ENCODE measurements around the gene OR2D3. TPM values are rescaled to one million over a fixed set of nuclear protein-coding genes. Genes with fewer than 3 reads are reported as not detected.
"Not testable (repeated sequence)": the region's sequence is repeated elsewhere in the genome, so short reads cannot be mapped to it uniquely, and the experiment has no call there.

OR2D3 gene
- polyA plus RNA-seq: not detected
- long read RNA-seq, donor 1: 0 reads
- long read RNA-seq, donor 2: 0 reads
- long read RNA-seq, donor 3: 0 reads
- long read RNA-seq, donor 4: 0 reads
- long read RNA-seq, donor 5: 0 reads
- long read RNA-seq, donor 6: 0 reads
- long read RNA-seq, donor 7: 0 reads
- long read RNA-seq, donor 8: 0 reads
- long read RNA-seq, donor 9: 0 reads
- long read RNA-seq, donor 10: 0 reads
- long read RNA-seq, donor 11: 0 reads

- peaks cover 4% of the 10 kb centered on the region for H3K9me3 ChIP-seq (ENCODE audit: control insufficient read depth, low read depth, low read length)
- H3K4me1 ChIP-seq (ENCODE audit: control insufficient read depth, insufficient read depth, low read length): no peaks in the 10 kb centered on the region
- no CpG with 5 or more reads among the region's 1 CpG for WGBS (ENCODE audit: insufficient coverage, low lambda C conversion rate)
- H3K27me3 ChIP-seq (ENCODE audit: control insufficient read depth, insufficient read depth, low read length): no peaks in the 10 kb centered on the region
- H3K4me3 ChIP-seq (ENCODE audit: low read length): no peak within 1 kb of the TSS
- H3K27ac ChIP-seq (ENCODE audit: low read length): no peak within 1 kb of the TSS
- no peaks in the 10 kb centered on the region for H3K36me3 ChIP-seq (ENCODE audit: control insufficient read depth, insufficient read depth, low read length)
- no peak for DNase-seq
Observed at GRCh38 chr11:6920702-6921101, at the start of gene OR2D3. Gene OR2D3 (plus strand): TSS chr11:6921002. CDS start chr11:6921002, 0 bp downstream.

GRCh38 chr11:6871278-6871677 lies 49.5 kb upstream of the OR2D3 start:
- Histone ChIP-seq H3K4me3 (ENCODE audit: low read length) (no peak overlapping the region), H3K36me3 (ENCODE audit: control insufficient read depth, insufficient read depth, low read length) (no peaks in the 10 kb centered on the region), H3K9me3 (ENCODE audit: control insufficient read depth, low read depth, low read length) (no peaks in the 10 kb centered on the region), H3K4me1 (ENCODE audit: control insufficient read depth, insufficient read depth, low read length) (no peaks in the 10 kb centered on the region), H3K27me3 (ENCODE audit: control insufficient read depth, insufficient read depth, low read length) (no peaks in the 10 kb centered on the region), H3K27ac (ENCODE audit: low read length) (no peak overlapping the region)
- WGBS (ENCODE audit: insufficient coverage, low lambda C conversion rate): 100% methylated on average over 1 of the region's 1 CpG
- DNase-seq: no peak

GRCh38 chr11:6875761-6876160 lies 45.0 kb upstream of the OR2D3 start:
- no peaks in the 10 kb centered on the region for H3K36me3 ChIP-seq (ENCODE audit: control insufficient read depth, insufficient read depth, low read length)
- no peak overlapping the region for H3K4me3 ChIP-seq (ENCODE audit: low read length)
- no peaks in the 10 kb centered on the region for H3K4me1 ChIP-seq (ENCODE audit: control insufficient read depth, insufficient read depth, low read length)
- no peak for DNase-seq
- no peak overlapping the region for H3K27ac ChIP-seq (ENCODE audit: low read length)
- WGBS (ENCODE audit: insufficient coverage, low lambda C conversion rate): no CpG with 5 or more reads among the region's 2 CpGs
- H3K9me3 ChIP-seq (ENCODE audit: control insufficient read depth, low read depth, low read length): no peaks in the 10 kb centered on the region
- H3K27me3 ChIP-seq (ENCODE audit: control insufficient read depth, insufficient read depth, low read length): no peaks in the 10 kb centered on the region

- Histone ChIP-seq H3K4me3 (ENCODE audit: low read length) (no peak within 1 kb of the TSS), H3K27ac (ENCODE audit: low read length) (no peak within 1 kb of the TSS), H3K4me1 (ENCODE audit: control insufficient read depth, insufficient read depth, low read length) (no peaks in the 10 kb centered on the region), H3K27me3 (ENCODE audit: control insufficient read depth, insufficient read depth, low read length) (no peaks in the 10 kb centered on the region), H3K9me3 (ENCODE audit: control insufficient read depth, low read depth, low read length) (no peaks in the 10 kb centered on the region), H3K36me3 (ENCODE audit: control insufficient read depth, insufficient read depth, low read length) (no peaks in the 10 kb centered on the region)
- no peak for DNase-seq
- WGBS (ENCODE audit: insufficient coverage, low lambda C conversion rate): no CpG with 5 or more reads among the region's 1 CpG
Observed at GRCh38 chr11:6876325-6876724, 44.5 kb upstream of the OR2D3 start, which contains the start of gene OR10A4. Gene OR10A4 (plus strand): TSS chr11:6876625. CDS start chr11:6876648, 23 bp downstream.

- DNase-seq: no peak
- no CpG with 5 or more reads among the region's 3 CpGs for WGBS (ENCODE audit: insufficient coverage, low lambda C conversion rate)
- no peaks in the 10 kb centered on the region for H3K4me1 ChIP-seq (ENCODE audit: control insufficient read depth, insufficient read depth, low read length)
- no peaks in the 10 kb centered on the region for H3K27me3 ChIP-seq (ENCODE audit: control insufficient read depth, insufficient read depth, low read length)
- no peaks in the 10 kb centered on the region for H3K9me3 ChIP-seq (ENCODE audit: control insufficient read depth, low read depth, low read length)
- H3K4me3 ChIP-seq (ENCODE audit: low read length): no peak overlapping the region
- H3K27ac ChIP-seq (ENCODE audit: low read length): no peak overlapping the region
- H3K36me3 ChIP-seq (ENCODE audit: control insufficient read depth, insufficient read depth, low read length): no peaks in the 10 kb centered on the region
Observed at GRCh38 chr11:6876914-6877313, 43.9 kb upstream of the OR2D3 start.

GRCh38 chr11:6882751-6883150 lies 38.1 kb upstream of the OR2D3 start:
- H3K27me3 ChIP-seq (ENCODE audit: control insufficient read depth, insufficient read depth, low read length): no peaks in the 10 kb centered on the region
- H3K36me3 ChIP-seq (ENCODE audit: control insufficient read depth, insufficient read depth, low read length): no peaks in the 10 kb centered on the region
- no peak overlapping the region for H3K27ac ChIP-seq (ENCODE audit: low read length)
- no peaks in the 10 kb centered on the region for H3K4me1 ChIP-seq (ENCODE audit: control insufficient read depth, insufficient read depth, low read length)
- DNase-seq: no peak
- H3K4me3 ChIP-seq (ENCODE audit: low read length): no peak overlapping the region
- no peaks in the 10 kb centered on the region for H3K9me3 ChIP-seq (ENCODE audit: control insufficient read depth, low read depth, low read length)

- not testable (repeated sequence) for H3K4me3 ChIP-seq (ENCODE audit: low read length); H3K27ac ChIP-seq (ENCODE audit: low read length); H3K4me1 ChIP-seq (ENCODE audit: control insufficient read depth, insufficient read depth, low read length); H3K36me3 ChIP-seq (ENCODE audit: control insufficient read depth, insufficient read depth, low read length); H3K9me3 ChIP-seq (ENCODE audit: control insufficient read depth, low read depth, low read length); DNase-seq; H3K27me3 ChIP-seq (ENCODE audit: control insufficient read depth, insufficient read depth, low read length)
- WGBS (ENCODE audit: insufficient coverage, low lambda C conversion rate): no CpG with 5 or more reads among the region's 5 CpGs
Observed at GRCh38 chr11:6887711-6888110, 33.1 kb upstream of the OR2D3 start.

GRCh38 chr11:6888830-6889229 lies 32.0 kb upstream of the OR2D3 start:
- no peak for DNase-seq
- WGBS (ENCODE audit: insufficient coverage, low lambda C conversion rate): 93% methylated on average over 2 of the region's 4 CpGs
- Histone ChIP-seq H3K27me3 (ENCODE audit: control insufficient read depth, insufficient read depth, low read length) (no peaks in the 10 kb centered on the region), H3K4me1 (ENCODE audit: control insufficient read depth, insufficient read depth, low read length) (no peaks in the 10 kb centered on the region), H3K36me3 (ENCODE audit: control insufficient read depth, insufficient read depth, low read length) (no peaks in the 10 kb centered on the region), H3K27ac (ENCODE audit: low read length) (no peak overlapping the region), H3K4me3 (ENCODE audit: low read length) (no peak overlapping the region), H3K9me3 (ENCODE audit: control insufficient read depth, low read depth, low read length) (no peaks in the 10 kb centered on the region)

- WGBS (ENCODE audit: insufficient coverage, low lambda C conversion rate): 88% methylated on average over 1 of the region's 1 CpG
- Histone ChIP-seq H3K9me3 (ENCODE audit: control insufficient read depth, low read depth, low read length) (no peaks in the 10 kb centered on the region), H3K27me3 (ENCODE audit: control insufficient read depth, insufficient read depth, low read length) (no peaks in the 10 kb centered on the region), H3K4me1 (ENCODE audit: control insufficient read depth, insufficient read depth, low read length) (no peaks in the 10 kb centered on the region), H3K36me3 (ENCODE audit: control insufficient read depth, insufficient read depth, low read length) (no peaks in the 10 kb centered on the region), H3K4me3 (ENCODE audit: low read length) (no peak overlapping the region), H3K27ac (ENCODE audit: low read length) (no peak overlapping the region)
- DNase-seq: no peak
Observed at GRCh38 chr11:6889835-6890234, 31.0 kb upstream of the OR2D3 start.

- no peaks in the 10 kb centered on the region for H3K4me1 ChIP-seq (ENCODE audit: control insufficient read depth, insufficient read depth, low read length)
- no CpG with 5 or more reads among the region's 2 CpGs for WGBS (ENCODE audit: insufficient coverage, low lambda C conversion rate)
- no peak within 1 kb of the TSS for H3K4me3 ChIP-seq (ENCODE audit: low read length)
- H3K27me3 ChIP-seq (ENCODE audit: control insufficient read depth, insufficient read depth, low read length): no peaks in the 10 kb centered on the region
- no peaks in the 10 kb centered on the region for H3K9me3 ChIP-seq (ENCODE audit: control insufficient read depth, low read depth, low read length)
- no peaks in the 10 kb centered on the region for H3K36me3 ChIP-seq (ENCODE audit: control insufficient read depth, insufficient read depth, low read length)
- DNase-seq: no peak
- no peak within 1 kb of the TSS for H3K27ac ChIP-seq (ENCODE audit: low read length)
Observed at GRCh38 chr11:6892400-6892799, 28.4 kb upstream of the OR2D3 start, which contains the start of gene OR2D2. Gene OR2D2 (minus strand): TSS chr11:6892500. CDS start chr11:6892500, 0 bp downstream.

- Histone ChIP-seq H3K9me3 (ENCODE audit: control insufficient read depth, low read depth, low read length) (no peaks in the 10 kb centered on the region), H3K27me3 (ENCODE audit: control insufficient read depth, insufficient read depth, low read length) (no peaks in the 10 kb centered on the region), H3K36me3 (ENCODE audit: control insufficient read depth, insufficient read depth, low read length) (no peaks in the 10 kb centered on the region), H3K27ac (ENCODE audit: low read length) (no peak overlapping the region), H3K4me1 (ENCODE audit: control insufficient read depth, insufficient read depth, low read length) (no peaks in the 10 kb centered on the region), H3K4me3 (ENCODE audit: low read length) (no peak overlapping the region)
- DNase-seq: peak in 1 of 2 donors; percentile 18
Observed at GRCh38 chr11:6894097-6894496, 26.7 kb upstream of the OR2D3 start.
